Coronary artery (tissue), 2 donors: ENCODE results near the gene TERT.
"Not testable (repeated sequence)": the region's sequence is repeated elsewhere in the genome, so short reads cannot be mapped to it uniquely, and the experiment has no call there.

Experiments used
- DNase-seq: peaks from one replicate; pipeline ENCODE4 v3.0.0-alpha.2; 2017; ENCODE audit warnings: low spot score
- H3K27ac ChIP-seq, 2 donors: fragments of 200-600 bp; sonication (generic); one replicate each; pipeline ENCODE4 v1.5.1; 2016 to 2019
- H3K4me3 ChIP-seq: fragments of 200-600 bp; sonication (generic); 2 replicates; pipeline ENCODE4 v1.5.1; 2016; ENCODE audit warnings: mild to moderate bottlenecking, moderate library complexity
- CTCF ChIP-seq: fragments of 200-600 bp; sonication (generic); IDR thresholded peaks from one replicate; pipeline ENCODE4 v1.5.1; 2019; ENCODE audit warnings: antibody characterized with exemption

TERT gene

GRCh38 chr5:1288439-1289335, 6.2 kb downstream of the TERT start:
- H3K27ac ChIP-seq = no peak overlapping the region
- no peak overlapping the region for H3K4me3 ChIP-seq
- peak; percentile 65 for DNase-seq
- TF ChIP-seq CTCF = no peak

- no peak for TF ChIP-seq CTCF
- peak; percentile 67 for DNase-seq
- Histone ChIP-seq H3K4me3 (no peak overlapping the region), H3K27ac (no peak overlapping the region)
These were observed 9.0 kb downstream of the TERT start for GRCh38 chr5:1285883-1286291.

GRCh38 chr5:1285141-1285540, 9.7 kb downstream of the TERT start:
- no peak overlapping the region for H3K27ac ChIP-seq
- no peak for TF ChIP-seq CTCF
- H3K4me3 ChIP-seq = no peak overlapping the region
- DNase-seq = no peak

GRCh38 chr5:1284336-1284970, 10.4 kb downstream of the TERT start:
- H3K27ac ChIP-seq = not testable (repeated sequence)
- peak; percentile 58 for DNase-seq

GRCh38 chr5:1283729-1284041, 11.2 kb downstream of the TERT start:
- H3K4me3 ChIP-seq, H3K27ac ChIP-seq: not testable (repeated sequence)
- peak; percentile 64 for DNase-seq

More at GRCh38 chr5:1284336-1284970, 10.4 kb downstream of the TERT start:
- not testable (repeated sequence) for H3K4me3 ChIP-seq

- not testable (repeated sequence) for DNase-seq, H3K27ac ChIP-seq
These were observed 11.7 kb downstream of the TERT start for GRCh38 chr5:1282993-1283728.

GRCh38 chr5:1282131-1282992, 12.5 kb downstream of the TERT start:
- TF ChIP-seq CTCF = no peak
- Histone ChIP-seq H3K27ac (no peak overlapping the region), H3K4me3 (no peak overlapping the region)
- no peak for DNase-seq

More at GRCh38 chr5:1282993-1283728, 11.7 kb downstream of the TERT start:
- H3K4me3 ChIP-seq = not testable (repeated sequence)
